ENCODE data around the gene AZGP1. TPM values are rescaled to one million over a fixed set of nuclear protein-coding genes. Genes with fewer than 3 reads are reported as not detected.
"Not testable (repeated sequence)": the region's sequence is repeated elsewhere in the genome, so short reads cannot be mapped to it uniquely, and the experiment has no call there.

The AZGP1 gene
- total and polyA plus RNA-seq, 9 donors, result 0.34 to 21.3 (median 2.3) TPM

DNA sequence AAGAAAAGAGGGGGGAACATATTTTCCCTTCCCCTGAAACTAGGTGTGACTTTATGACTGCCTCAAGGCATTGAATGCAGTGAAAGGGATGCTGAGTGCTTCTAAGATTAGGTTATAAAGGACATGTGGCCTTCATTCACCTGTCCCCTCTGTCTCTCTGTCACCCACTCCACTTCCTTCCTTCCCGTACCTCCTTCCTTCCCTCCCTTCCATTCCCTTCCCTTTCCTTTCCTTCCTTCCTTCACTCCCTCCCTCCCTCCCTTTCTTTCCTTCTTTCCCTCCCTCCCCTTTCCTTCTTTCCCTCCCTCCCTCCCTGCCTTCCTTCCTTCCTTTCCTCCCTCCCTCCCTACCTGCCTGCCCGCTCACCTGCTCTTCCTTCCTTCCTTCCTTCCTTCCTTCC, 35.1 kb upstream of the AZGP1 start:
- WGBS, 3 donors, result 60 to 76% (median 63%) methylated on average over 2 of the region's 2 CpGs

DNA sequence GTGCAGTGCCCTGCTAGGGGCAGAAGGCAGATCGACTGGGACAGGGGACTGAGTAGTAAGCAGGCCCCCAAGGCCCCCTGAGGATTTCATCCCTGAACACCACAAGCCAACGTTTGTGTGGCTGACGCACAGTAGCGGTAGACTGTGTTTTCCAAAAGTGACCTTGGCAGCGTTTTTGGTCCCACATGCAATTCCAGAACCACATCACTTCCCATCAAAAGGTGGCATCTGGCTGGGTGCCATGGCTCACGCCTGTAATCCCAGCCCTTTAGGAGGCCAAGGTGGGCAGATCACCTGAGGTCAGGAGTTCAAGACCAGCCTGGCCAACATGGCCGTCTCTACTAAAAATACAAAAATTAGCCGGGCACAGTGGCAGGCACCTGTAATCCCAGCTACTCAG, 34.1 kb upstream of the AZGP1 start:
- DNase-seq; intact Hi-C loops (cut with DNase I); H3K9me3 ChIP-seq; H3K27me3 ChIP-seq; H3K36me3 ChIP-seq; H3K4me3 ChIP-seq; H3K27ac ChIP-seq; H3K4me1 ChIP-seq (ENCODE audit: insufficient read depth): not testable (repeated sequence)
- WGBS, 3 donors, result 70 to 77% (median 75%) methylated on average over 8 of the region's 8 CpGs

More for the DNA sequence above, 35.1 kb upstream of the AZGP1 start:
- H3K27me3 ChIP-seq, result no peaks in the 10 kb centered on the region
- H3K4me1 ChIP-seq (ENCODE audit: insufficient read depth), result no peaks in the 10 kb centered on the region
- no peak overlapping the region for H3K4me3 ChIP-seq
- TF ChIP-seq EP300 (IDR thresholded peaks at IDR 0.05) (no peak), POLR2A (IDR thresholded peaks at IDR 0.05) (no peak)
- TF ChIP-seq, protein P1, sequence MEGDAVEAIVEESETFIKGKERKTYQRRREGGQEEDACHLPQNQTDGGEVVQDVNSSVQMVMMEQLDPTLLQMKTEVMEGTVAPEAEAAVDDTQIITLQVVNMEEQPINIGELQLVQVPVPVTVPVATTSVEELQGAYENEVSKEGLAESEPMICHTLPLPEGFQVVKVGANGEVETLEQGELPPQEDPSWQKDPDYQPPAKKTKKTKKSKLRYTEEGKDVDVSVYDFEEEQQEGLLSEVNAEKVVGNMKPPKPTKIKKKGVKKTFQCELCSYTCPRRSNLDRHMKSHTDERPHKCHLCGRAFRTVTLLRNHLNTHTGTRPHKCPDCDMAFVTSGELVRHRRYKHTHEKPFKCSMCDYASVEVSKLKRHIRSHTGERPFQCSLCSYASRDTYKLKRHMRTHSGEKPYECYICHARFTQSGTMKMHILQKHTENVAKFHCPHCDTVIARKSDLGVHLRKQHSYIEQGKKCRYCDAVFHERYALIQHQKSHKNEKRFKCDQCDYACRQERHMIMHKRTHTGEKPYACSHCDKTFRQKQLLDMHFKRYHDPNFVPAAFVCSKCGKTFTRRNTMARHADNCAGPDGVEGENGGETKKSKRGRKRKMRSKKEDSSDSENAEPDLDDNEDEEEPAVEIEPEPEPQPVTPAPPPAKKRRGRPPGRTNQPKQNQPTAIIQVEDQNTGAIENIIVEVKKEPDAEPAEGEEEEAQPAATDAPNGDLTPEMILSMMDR (IDR thresholded peaks at IDR 0.05), result no peak
- no peak overlapping the region for H3K27ac ChIP-seq
- no peaks in the 10 kb centered on the region for H3K36me3 ChIP-seq
- intact Hi-C loops (cut with DNase I), result no loop called here
- DNase-seq, result no peak
- H3K9me3 ChIP-seq, result no peaks in the 10 kb centered on the region

DNA sequence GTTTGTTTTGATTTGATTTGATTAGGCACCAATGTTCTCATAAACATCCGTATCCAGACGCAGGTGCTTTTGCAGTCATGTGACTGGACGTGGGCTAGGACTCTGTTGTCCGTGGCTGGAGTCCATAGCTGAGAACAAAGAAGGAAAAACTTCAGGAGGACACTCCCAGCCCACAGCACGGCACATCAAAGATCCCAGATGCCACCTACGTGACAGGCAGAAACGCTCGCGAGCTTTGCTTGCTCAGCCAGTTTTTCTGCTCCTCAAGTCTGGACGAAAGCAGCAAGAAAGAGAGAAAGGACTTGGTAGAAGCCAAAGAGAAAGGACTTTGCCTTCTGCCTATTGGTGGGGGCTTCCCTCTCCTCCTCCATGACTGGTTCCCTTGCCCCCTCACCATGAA, 32.7 kb upstream of the AZGP1 start:
- H3K27me3 ChIP-seq, result no peaks in the 10 kb centered on the region
- H3K4me3 ChIP-seq, result no peak overlapping the region
- H3K27ac ChIP-seq, result no peak overlapping the region
- DNase-seq, result no peak
- no peaks in the 10 kb centered on the region for H3K9me3 ChIP-seq
- no peaks in the 10 kb centered on the region for H3K36me3 ChIP-seq
- intact Hi-C loops (cut with DNase I), result no loop called here
- WGBS, 3 donors, result 56 to 72% (median 62%) methylated on average over 10 of the region's 10 CpGs
- TF ChIP-seq, protein P1 (IDR thresholded peaks at IDR 0.05), result no peak
- TF ChIP-seq POLR2A (IDR thresholded peaks at IDR 0.05), result no peak
- no peak for TF ChIP-seq EP300 (IDR thresholded peaks at IDR 0.05)
- H3K4me1 ChIP-seq (ENCODE audit: insufficient read depth), result no peaks in the 10 kb centered on the region

DNA sequence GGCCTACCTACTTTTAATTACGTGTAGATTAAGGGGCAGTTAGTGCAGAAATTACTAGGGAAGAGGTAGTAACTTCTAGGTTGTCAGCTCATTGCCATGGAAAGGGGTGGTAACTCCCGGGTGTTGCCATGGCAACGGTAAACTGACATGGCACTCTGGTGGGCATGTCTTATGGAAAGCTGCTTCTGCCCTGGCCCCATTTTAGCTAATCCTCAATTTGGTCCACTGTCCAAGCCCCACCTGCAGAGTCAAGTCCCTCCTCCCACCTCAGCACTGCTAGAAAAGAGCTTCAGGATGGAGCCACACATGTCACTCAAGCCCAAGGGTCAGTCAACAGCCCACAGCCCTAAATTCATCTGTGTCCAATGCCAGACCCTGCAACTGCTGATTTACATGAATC, 32.1 kb upstream of the AZGP1 start:
- 72 to 87% (median 83%) methylated on average over 3 of the region's 3 CpGs for WGBS, 3 donors
- Histone ChIP-seq H3K4me3 (no peak overlapping the region), H3K27me3 (no peaks in the 10 kb centered on the region), H3K27ac (no peak overlapping the region), H3K4me1 (ENCODE audit: insufficient read depth) (no peaks in the 10 kb centered on the region), H3K9me3 (no peaks in the 10 kb centered on the region), H3K36me3 (no peaks in the 10 kb centered on the region)
- no peak for TF ChIP-seq POLR2A (IDR thresholded peaks at IDR 0.05)
- TF ChIP-seq, protein P1 (IDR thresholded peaks at IDR 0.05), result no peak
- no peak for TF ChIP-seq EP300 (IDR thresholded peaks at IDR 0.05)
- DNase-seq, result no peak
- intact Hi-C loops (cut with DNase I), result no loop called here

DNA sequence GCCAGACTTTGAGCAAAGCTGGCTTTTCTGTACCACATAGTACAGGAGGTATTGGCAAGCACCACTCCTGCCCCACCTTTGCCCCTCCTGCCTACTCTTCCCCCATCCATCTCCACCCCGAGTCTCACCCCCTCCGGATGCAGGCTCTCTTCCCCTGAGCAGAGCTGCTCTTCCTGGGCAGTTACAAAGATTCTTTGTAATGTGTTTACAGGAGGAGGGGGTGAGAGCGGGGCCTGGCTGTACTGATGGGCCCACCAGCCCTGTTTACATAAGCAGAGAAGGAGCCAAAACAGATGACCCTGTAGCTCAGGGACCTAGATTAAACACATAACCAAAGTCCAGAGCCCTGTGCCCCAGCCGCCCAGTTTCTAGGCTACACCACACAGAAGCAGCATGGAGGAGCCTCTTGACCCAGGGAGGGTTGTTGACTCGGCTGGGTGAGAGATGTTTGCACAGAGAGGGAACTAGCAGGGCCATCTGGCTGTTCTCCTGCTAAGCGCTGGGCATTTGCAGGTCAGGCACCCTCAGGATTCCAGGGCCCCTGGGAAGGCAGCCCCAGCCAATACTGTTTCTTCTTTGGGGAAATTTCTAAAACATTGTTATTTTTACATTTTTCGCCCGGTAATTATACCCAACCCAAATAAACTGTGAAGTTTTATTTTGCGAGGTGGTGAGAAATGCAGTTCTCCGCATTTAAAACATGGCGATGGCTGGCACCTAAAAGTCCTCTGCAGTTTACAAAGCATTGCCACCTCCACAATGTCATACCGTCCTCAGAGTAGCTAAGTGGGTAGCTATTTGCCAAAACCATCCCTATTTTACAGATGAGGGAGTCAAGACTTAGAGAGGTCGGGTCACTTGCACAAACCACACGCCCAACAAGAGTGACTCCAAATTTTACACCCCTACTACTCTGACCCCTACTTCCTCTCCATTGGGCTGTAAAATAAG, 28.2 kb upstream of the AZGP1 start:
- H3K27ac ChIP-seq, result no peak overlapping the region
- 54 to 60% (median 57%) methylated on average over 14 of the region's 14 CpGs for WGBS, 3 donors

More for the DNA sequence above, 28.2 kb upstream of the AZGP1 start:
- Histone ChIP-seq H3K9me3 (no peaks in the 10 kb centered on the region), H3K36me3 (no peaks in the 10 kb centered on the region), H3K27me3 (no peaks in the 10 kb centered on the region), H3K4me1 (ENCODE audit: insufficient read depth) (no peaks in the 10 kb centered on the region), H3K4me3 (no peak overlapping the region)
- no peak for DNase-seq
- intact Hi-C loops (cut with DNase I), result no loop called here
- TF ChIP-seq, protein P1 (IDR thresholded peaks at IDR 0.05), result no peak
- TF ChIP-seq POLR2A (IDR thresholded peaks at IDR 0.05) (no peak), EP300 (IDR thresholded peaks at IDR 0.05) (no peak)
